ENCODE measurements around the gene PPIE.
A peak's percentile ranks its signal among the peaks of the same experiment; 100 is the strongest.
"Not testable (repeated sequence)": the region's sequence is repeated elsewhere in the genome, so short reads cannot be mapped to it uniquely, and the experiment has no call there.

Gene PPIE

GRCh38 chr1:39758556-39759435 lies 20.1 kb downstream of the PPIE start:
- no peak for DNase-seq (ENCODE audit: low read depth in 2 of 2)

DNA sequence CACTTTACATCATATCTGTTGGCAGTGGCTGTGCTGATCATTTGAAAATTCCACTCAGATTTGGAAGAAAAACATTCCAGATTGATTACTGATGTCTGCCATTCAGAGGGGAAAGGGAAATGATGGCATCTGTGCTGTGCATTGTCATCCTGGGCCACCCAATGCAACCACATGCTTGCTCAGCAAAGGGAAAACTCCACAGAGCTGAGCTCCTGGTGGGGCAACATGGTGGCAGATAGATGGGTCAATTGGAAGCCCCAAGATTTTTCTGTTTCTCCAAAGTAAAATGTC lies 20.7 kb downstream of the PPIE start:
- DNase-seq (ENCODE audit: low read depth in 2 of 2): no peak

GRCh38 chr1:39760074-39761008 lies 21.7 kb downstream of the PPIE start:
- no peak for DNase-seq (ENCODE audit: low read depth in 2 of 2)

DNA sequence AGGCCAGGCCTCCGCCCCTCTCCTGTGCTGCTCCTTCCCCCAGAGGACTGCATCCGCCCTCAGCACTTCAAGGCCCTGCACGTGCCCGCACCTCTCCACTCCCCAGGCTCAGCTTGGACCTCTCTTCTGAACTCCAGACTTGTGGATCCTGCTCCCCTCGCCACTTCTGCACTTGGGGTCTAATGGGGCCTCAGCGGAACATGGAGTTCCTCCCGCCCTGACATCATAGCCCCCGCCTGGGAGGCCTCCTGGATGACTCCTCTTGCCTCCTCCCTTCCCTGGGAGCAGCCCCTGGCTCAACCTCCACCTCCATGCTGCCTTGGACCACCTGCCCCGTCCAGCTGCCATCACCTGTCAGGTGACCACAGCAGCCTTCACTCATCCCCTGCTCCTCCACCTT lies 22.3 kb downstream of the PPIE start:
- DNase-seq (ENCODE audit: low read depth in 2 of 2): no peak

GRCh38 chr1:39761557-39762260 lies 23.0 kb downstream of the PPIE start:
- no peak for DNase-seq (ENCODE audit: low read depth in 2 of 2)

DNA sequence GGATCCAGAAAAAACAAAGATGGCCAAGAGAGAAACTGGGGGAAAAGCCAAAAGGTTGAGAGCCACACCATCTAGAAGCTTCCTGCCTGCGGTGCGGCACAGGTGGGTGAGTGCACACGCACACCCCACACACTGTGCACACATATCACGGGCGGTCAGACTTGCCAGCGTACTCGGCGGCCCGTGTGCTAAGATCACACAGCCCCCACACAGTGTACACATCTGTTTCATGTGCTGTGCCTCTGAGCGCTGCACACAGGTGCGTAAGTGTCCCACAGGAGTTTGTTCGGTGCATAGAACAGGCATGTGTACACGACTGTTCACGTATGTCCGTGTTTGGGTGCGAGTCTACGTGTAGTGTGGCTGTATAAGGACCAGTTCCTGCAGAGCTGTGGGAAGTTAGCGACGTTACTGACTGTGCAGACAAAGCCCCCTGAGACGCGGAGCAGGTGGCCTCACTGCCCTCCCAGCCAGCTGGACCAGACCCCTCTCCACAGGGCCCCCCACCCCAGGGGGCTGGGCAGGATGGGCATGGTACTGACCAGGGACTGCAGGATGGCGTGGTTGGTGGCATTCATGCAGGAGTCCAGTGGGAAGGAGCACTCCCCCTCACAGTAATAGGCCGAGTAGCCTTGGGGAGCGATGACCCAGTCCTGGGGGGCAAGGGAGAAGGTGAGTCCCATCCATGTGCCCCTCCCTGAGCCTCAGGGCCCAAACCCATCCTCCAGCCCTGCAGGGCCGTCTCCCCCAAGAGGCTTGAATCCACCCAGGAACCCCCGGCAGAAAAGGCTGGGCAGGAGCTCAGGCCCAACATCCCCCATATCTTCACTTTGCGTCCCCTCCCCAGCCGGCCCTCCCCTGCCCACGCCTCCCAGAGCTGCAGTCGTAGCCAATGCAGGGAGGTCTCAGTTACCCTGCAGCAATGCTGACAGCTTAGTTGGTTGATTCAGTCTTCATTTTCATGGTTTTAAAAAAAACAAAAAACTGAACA lies 24.2 kb downstream of the PPIE start:
- no peak for DNase-seq (ENCODE audit: low read depth in 2 of 2)

DNA sequence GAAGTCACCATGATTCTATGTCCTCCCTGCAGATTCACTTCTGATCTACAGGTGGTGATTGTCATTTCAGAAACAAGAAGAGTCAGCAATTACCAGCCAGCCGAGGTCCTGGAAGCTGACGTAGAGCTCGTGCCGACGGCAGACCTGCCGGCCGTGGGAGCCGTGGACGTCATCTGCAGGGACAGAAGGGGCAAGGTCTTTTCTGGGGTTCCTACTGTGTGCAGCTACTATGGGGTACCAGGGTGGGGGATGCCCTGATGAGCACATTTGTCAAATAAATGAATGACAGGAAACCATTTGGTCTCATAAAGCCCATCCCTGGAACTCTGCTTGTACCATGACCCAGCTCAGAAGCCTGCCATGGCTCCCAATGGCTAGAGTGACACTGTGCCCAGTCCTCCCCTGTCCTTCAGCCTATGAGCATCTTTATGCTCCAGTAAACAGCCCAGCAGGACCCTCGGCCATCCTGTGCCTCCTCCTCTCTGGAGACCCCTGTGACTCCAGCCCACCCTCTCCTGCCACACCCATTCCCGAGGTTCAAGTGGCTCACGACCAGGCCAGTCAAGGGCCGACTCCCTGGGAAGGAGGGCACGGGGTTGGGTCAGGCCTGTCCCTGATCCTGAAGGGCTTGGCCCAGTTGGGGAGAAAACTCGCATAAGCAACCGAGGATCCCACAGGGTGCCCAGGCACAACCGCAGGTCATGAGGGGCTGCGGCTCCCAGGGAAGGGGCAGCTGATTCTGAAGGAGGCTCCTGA lies 25.1 kb downstream of the PPIE start:
- not testable (repeated sequence) for DNase-seq (ENCODE audit: low read depth in 2 of 2)

GRCh38 chr1:39764512-39764911 lies 25.8 kb downstream of the PPIE start:
- DNase-seq (ENCODE audit: low read depth in 2 of 2): not testable (repeated sequence)

DNA sequence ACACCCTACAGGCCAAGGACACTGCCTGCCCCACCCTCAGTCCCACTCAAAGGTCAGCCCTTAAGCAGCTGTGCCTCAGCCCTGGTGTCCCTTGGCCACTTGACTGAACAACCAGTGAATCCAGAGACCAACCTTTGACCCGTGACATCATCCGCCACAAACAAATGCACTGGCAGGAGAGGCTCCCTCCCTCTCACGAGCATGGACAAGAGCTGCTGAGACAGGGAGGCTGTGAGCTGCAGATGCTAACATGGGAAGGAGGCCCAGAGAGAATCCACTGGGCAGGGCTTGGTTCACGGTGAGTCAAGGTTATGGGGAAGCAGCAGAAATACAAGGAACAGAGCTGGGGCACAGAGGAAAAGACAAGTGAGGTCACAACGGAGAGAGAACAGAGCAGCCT lies 27.8 kb downstream of the PPIE start:
- DNase-seq (ENCODE audit: low read depth in 2 of 2): not testable (repeated sequence)

- DNase-seq (ENCODE audit: low read depth in 2 of 2): not testable (repeated sequence)
Measured at GRCh38 chr1:39769502-39769901, 30.8 kb downstream of the PPIE start.

- DNase-seq (ENCODE audit: low read depth in 2 of 2): peak in 1 of 2 donors; percentile 12
Measured at GRCh38 chr1:39770100-39771021, 31.7 kb downstream of the PPIE start.

DNA sequence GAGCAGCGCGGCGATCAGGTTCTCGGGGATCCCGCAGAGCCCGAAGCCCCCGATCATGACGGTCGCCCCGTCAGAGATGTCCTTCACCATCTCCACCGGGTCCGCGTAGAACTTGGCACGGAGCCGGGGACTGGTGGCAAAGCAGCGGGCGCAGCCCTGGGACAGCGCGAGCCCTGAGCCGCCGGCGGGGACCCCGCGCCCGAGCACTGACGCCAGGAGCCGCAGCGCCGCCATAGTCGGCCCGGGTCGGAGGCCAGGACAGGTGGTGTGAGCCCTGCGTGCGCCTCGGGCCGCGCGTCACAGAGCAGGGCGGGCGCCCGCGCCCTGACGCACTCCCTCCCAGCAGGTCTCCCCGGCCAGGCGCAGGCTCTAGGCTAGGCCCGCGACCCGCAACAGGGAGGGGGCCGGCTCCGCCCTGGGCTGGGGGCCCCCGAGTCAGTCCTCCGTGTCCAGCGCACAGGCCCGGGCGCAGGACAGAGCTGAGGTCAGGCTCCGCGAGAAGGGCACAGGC lies 32.4 kb downstream of the PPIE start, which contains the start of gene OXCT2:
Gene OXCT2 (minus strand): TSS at position 327 of the 511 bp plus-strand sequence. CDS start 93 bp downstream, at position 234.
- DNase-seq (ENCODE audit: low read depth in 2 of 2): not testable (repeated sequence)

DNA sequence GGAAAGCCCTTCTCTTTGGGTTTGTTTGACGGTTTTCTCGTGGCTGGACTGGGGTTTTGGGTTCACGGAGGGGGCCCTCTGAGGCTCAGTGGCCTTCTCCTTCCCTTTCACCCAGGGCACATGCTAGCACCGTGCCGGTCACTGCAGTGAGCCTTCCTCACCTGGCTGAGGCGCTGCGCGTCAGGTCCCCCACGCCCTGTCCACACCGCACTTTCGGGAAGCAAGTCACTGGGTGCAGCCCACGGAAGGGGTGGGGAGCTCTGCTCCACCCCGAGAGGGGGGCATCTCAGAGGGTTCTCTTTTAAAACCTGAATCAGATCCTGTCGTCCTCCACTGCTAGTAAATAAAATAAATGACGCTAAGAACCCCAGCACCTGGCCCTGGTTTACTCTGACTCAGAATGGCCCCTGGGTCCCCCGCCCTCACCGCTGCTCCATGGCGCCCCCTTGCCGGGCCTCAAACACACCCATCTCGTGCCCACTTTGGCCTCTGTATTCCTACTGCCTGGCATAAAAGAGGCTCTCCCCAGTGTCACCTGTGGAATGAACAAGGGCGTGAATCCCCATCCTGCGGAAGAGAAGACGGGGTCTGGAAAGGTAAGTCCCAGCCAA lies 34.8 kb downstream of the PPIE start:
- DNase-seq (ENCODE audit: low read depth in 2 of 2): not testable (repeated sequence)

GRCh38 chr1:39775141-39775540 lies 36.5 kb downstream of the PPIE start:
- not testable (repeated sequence) for DNase-seq (ENCODE audit: low read depth in 2 of 2)

DNA sequence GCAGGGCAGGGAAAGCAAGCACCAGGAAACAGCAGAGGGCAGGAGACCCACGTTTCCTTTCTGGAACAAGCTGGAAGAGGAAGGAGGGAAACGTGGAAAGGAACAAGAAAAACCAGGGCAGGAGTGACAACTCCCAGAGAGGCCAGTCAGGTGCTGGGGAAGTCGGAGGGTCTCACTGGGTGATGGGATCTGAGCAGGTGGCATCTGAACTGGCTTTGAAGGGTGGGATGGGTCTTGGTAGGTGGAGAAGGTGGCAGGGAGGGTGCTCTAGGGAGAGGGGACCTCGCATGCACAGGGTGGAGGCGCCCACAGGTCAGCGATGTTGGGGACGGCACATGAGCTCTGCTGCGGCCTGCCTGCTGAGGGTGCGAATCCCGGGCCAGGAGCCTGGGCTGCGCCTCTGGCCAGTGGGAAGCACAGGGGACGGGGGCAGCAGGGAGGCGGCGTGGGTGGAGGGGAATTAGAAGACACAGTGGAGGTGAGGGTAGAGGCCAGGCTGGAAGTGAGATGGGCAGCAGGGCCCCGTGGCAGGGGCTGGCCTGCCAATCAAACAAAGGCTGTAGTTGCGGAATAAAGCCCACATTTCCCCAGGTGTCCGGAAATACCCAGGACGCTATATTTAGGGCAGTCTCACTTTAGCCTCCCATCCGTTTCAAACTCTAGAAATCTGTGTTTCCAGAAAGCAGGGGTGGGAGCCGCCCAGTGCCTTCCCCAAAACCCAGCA lies 37.2 kb downstream of the PPIE start:
- not testable (repeated sequence) for DNase-seq (ENCODE audit: low read depth in 2 of 2)

GRCh38 chr1:39776400-39776713 lies 37.7 kb downstream of the PPIE start:
- no peak for DNase-seq (ENCODE audit: low read depth in 2 of 2)

- no peak for DNase-seq (ENCODE audit: low read depth in 2 of 2)
Measured at GRCh38 chr1:39776886-39777285, 38.2 kb downstream of the PPIE start.

GRCh38 chr1:39777306-39777705 lies 38.6 kb downstream of the PPIE start:
- DNase-seq (ENCODE audit: low read depth in 2 of 2): no peak
